ENCODE measurements around the gene ZFAND2B. TPM values are rescaled to one million over a fixed set of nuclear protein-coding genes. Genes with fewer than 3 reads are reported as not detected.

The ZFAND2B gene
- total RNA-seq, 1 donor from 2014 or later, result 29.7 TPM

DNA sequence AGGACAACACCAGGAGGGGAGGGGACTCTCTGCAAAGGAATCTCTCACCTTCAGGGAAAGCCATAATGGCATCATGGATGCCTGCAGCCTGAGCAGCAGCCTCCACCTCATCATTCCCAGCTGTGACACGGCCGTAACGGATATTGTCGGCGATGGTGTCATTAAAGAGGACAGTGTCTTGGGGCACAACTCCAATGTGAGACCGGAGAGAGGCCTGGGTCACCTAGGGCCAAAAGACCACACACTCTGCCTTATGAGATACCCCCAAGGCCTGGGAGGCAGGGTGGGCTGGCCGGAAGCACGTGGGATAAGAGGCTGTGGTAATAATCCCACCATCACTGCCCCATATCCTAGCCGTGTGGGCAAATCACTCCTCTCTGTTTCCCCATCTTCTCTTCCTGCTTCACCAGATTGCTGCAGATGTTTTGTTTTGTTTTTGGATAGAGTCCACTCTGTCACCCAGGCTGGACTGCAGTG is 4.3 kb downstream of the ZFAND2B start:
- no peak overlapping the region for H3K4me3 ChIP-seq (ENCODE audit: low read depth, low read length)
- TF ChIP-seq, protein P1, sequence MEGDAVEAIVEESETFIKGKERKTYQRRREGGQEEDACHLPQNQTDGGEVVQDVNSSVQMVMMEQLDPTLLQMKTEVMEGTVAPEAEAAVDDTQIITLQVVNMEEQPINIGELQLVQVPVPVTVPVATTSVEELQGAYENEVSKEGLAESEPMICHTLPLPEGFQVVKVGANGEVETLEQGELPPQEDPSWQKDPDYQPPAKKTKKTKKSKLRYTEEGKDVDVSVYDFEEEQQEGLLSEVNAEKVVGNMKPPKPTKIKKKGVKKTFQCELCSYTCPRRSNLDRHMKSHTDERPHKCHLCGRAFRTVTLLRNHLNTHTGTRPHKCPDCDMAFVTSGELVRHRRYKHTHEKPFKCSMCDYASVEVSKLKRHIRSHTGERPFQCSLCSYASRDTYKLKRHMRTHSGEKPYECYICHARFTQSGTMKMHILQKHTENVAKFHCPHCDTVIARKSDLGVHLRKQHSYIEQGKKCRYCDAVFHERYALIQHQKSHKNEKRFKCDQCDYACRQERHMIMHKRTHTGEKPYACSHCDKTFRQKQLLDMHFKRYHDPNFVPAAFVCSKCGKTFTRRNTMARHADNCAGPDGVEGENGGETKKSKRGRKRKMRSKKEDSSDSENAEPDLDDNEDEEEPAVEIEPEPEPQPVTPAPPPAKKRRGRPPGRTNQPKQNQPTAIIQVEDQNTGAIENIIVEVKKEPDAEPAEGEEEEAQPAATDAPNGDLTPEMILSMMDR (conservative IDR thresholded peaks at IDR 0.05; ENCODE audit: low read depth, low read length), result no peak
- DNase-seq (ENCODE audit: low read depth), result no peak

DNA sequence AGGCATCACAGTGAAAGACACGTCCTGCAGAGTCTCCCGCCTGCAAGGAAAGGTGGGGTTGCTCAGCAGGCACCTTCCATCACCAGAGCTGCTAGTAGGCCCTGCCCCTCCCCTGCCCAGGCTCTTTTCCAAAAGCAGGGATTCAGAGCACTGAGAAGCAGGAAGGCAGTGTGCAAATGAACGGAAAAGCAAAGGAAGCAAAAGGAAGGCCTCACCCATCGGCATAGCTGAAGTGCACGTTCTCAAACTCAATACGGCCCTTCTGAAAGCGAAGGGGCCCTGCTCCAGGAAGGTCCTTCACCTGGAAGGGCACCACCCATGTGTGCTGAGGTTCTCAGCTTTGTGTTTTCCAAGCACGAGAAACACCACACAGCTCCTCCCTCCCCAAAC is 6.4 kb downstream of the ZFAND2B start:
- H3K4me3 ChIP-seq (ENCODE audit: low read depth, low read length), result no peak overlapping the region
- TF ChIP-seq, protein P1 (conservative IDR thresholded peaks at IDR 0.05; ENCODE audit: low read depth, low read length), result no peak
- DNase-seq (ENCODE audit: low read depth), result no peak

DNA sequence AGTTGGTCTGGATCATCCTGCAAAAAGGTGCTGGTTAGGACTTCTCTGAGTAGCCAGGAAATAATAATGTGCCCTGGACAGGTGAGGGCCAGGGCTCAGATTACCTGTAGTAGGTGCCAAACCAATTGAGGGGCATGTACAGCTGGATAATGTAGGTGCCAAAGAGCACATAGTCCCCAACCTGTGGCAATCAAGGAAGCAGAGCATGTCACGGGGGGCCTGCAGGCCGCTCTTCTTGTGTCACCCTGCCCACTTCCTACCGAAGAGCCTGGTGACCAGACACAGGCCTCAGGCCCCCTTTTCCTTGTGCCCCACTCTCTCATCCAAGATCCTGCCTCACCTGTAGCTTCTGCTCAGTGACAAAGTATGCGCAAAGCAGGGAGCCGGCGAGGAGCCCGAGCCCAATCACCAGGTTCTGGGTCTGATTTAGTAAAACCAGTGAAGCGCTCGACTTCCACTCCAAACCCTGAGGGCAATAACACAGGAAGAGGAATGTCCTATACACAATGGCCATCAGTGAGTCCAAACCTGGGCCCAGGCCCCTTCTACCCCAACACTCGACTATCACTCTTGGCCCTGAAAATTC is 7.0 kb downstream of the ZFAND2B start:
- no peak for DNase-seq (ENCODE audit: low read depth)
- TF ChIP-seq, protein P1 (conservative IDR thresholded peaks at IDR 0.05; ENCODE audit: low read depth, low read length), result no peak

DNA sequence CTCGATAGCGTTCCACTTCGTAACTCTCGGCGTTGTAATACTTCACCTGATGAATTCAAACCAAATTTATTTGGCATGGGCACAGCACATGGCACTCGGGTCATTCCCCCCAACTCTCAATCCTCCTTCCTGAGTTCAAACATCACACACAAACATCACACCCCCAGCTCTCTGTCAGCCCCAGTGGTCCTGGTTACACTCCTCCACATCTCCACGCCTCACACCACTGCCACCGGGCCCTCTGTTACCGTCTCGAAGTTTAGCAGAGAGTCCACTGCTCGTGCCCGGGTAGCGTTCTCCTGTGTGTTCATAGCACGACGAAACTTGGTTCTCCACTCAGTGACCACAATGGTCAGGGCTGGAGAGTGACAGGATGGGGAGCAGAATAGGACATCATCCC is 7.6 kb downstream of the ZFAND2B start:
- TF ChIP-seq, protein P1 (conservative IDR thresholded peaks at IDR 0.05; ENCODE audit: low read depth, low read length), result no peak
- no peak for DNase-seq (ENCODE audit: low read depth)

More for the DNA sequence above, 7.0 kb downstream of the ZFAND2B start:
- H3K4me3 ChIP-seq (ENCODE audit: low read depth, low read length), result no peak overlapping the region

DNA sequence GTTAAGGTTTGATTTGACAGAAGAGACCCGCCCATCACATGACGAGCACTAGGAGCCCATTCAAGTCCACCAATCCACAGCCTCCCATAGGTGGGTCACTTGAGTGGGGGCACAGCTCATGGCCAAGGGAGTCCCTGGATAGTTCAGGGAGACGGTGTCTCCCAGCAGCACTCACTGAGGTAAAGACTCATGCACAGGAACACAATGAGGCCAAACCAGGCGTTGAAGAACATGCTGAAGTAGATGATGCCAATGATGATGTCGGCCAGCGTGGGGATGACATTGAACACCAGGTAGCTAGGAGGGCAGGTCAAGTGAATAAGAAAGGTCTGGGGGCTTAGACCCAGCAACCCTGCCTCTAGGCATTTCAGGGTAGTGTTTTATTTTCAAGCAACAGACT is 8.2 kb downstream of the ZFAND2B start:
- no peak overlapping the region for H3K4me3 ChIP-seq (ENCODE audit: low read depth, low read length)
- TF ChIP-seq, protein P1 (conservative IDR thresholded peaks at IDR 0.05; ENCODE audit: low read depth, low read length), result no peak
- no peak for DNase-seq (ENCODE audit: low read depth)

More for the DNA sequence above, 7.6 kb downstream of the ZFAND2B start:
- H3K4me3 ChIP-seq (ENCODE audit: low read depth, low read length), result no peak overlapping the region

DNA sequence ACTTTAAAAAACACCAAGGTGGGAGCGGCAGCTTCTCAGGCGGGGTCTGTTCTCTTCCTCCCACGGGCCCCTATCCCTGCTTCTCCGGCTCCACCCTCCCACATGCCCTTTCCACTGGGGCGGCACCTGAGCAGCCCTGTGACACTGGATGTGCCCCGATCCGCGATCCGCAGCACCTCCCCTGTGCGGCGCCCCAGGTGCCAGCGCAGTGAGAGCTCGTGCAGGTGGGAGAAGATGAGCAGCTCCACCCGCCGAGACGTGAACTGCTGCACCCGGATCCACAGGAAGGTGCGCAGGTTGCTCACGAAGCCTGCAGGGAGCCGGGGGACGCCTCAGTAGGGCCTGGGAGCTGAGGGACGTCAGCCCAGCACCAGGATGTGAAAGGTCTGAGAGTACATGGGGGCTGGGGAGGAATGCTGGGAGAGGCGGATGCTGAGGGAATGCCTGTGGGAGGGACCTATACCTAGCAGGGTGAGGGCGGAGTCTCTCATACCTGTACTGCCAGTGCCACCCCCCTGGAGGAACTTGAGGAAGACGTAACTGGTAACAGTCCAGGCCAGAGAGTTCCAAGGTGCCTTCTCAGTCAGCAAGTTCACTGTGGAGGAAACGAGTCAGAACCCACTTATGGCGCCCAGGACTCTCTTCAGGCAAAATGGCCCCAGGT is 9.4 kb downstream of the ZFAND2B start:
- H3K4me3 ChIP-seq (ENCODE audit: low read depth, low read length), result no peak overlapping the region
- TF ChIP-seq, protein P1 (conservative IDR thresholded peaks at IDR 0.05; ENCODE audit: low read depth, low read length), result no peak
- DNase-seq (ENCODE audit: low read depth), result no peak

DNA sequence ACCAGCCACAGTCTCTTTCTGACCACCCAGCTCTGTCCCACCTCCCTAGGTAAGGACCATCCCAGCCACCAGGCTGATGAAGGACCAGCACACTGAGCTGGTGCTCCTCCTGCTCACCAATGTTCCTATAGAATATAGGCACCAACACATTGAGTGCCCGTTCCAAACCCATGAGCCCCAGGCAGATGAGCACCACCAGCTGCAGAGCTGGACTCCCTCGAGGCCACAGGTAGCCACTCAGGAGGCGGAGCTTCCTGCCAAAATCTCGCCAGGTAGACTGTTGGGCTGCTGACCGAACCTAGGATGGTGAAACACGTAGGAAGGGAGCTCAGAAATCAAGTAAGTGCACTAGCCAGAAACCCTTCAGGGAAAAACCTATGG is 9.9 kb downstream of the ZFAND2B start:
- no peak for DNase-seq (ENCODE audit: low read depth)
- TF ChIP-seq, protein P1 (conservative IDR thresholded peaks at IDR 0.05; ENCODE audit: low read depth, low read length), result no peak

More for the DNA sequence above, 9.9 kb downstream of the ZFAND2B start:
- H3K4me3 ChIP-seq (ENCODE audit: low read depth, low read length), result no peak overlapping the region

All from epithelial cell of proximal tubule (primary cell).